Hepatocyte (in vitro differentiated cells): Measurements from ENCODE around the gene LCN1. TPM values are rescaled to one million over a fixed set of nuclear protein-coding genes. Genes with fewer than 3 reads are reported as not detected.

Experiments used
- DNase-seq: peaks from one replicate; pipeline ENCODE4 v3.0.0-alpha.2; 2016; ENCODE audit warnings: low spot score
- H2AFZ ChIP-seq: fragments of 200-600 bp; sonication (generic); 2 replicates; pipeline ENCODE4 v1.6.0; 2016; ENCODE audit warnings: antibody characterized with exemption, mild to moderate bottlenecking
- H3K27ac ChIP-seq: fragments of 200-600 bp; sonication (generic); 2 replicates; pipeline ENCODE4 v1.5.1; 2016; ENCODE audit warnings: mild to moderate bottlenecking
- H3K27me3 ChIP-seq: fragments of 200-600 bp; sonication (generic); 2 replicates; pipeline ENCODE4 v1.6.1; 2016
- H3K36me3 ChIP-seq: fragments of 200-600 bp; sonication (generic); replicated peaks from 2 replicates; pipeline ENCODE4 v1.5.1; 2016; ENCODE audit warnings: low read depth; ENCODE audit not compliant: insufficient read depth
- H3K4me1 ChIP-seq: fragments of 200-600 bp; sonication (generic); 2 replicates; pipeline ENCODE4 v1.5.1; 2016; ENCODE audit warnings: mild to moderate bottlenecking, moderate library complexity; ENCODE audit not compliant: insufficient read depth
- H3K4me2 ChIP-seq: fragments of 200-600 bp; sonication (generic); 2 replicates; pipeline ENCODE4 v1.6.0; 2016
- H3K4me3 ChIP-seq: fragments of 200-600 bp; sonication (generic); 2 replicates; pipeline ENCODE4 v1.5.1; 2016; ENCODE audit warnings: mild to moderate bottlenecking
- H3K79me2 ChIP-seq: fragments of 200-600 bp; sonication (generic); 2 replicates; pipeline ENCODE4 v1.6.0; 2017; ENCODE audit warnings: mild to moderate bottlenecking
- H3K9me2 ChIP-seq: fragments of 200-600 bp; sonication (generic); replicated peaks from 2 replicates; pipeline ENCODE4 v1.6.0; 2017; ENCODE audit warnings: mild to moderate bottlenecking; ENCODE audit not compliant: insufficient read depth
- H3K9me3 ChIP-seq: fragments of 200-600 bp; sonication (generic); 2 replicates; pipeline ENCODE4 v1.5.1; 2016; ENCODE audit warnings: low read depth, mild to moderate bottlenecking
- H4K20me1 ChIP-seq: fragments of 200-600 bp; sonication (generic); 2 replicates; pipeline ENCODE4 v1.6.0; 2016; ENCODE audit warnings: mild to moderate bottlenecking; ENCODE audit not compliant: insufficient read depth, poor library complexity, severe bottlenecking
- EZH2 ChIP-seq: fragments of 200-600 bp; sonication (generic); IDR thresholded peaks from 2 replicates; pipeline ENCODE4 v1.6.1; 2016; ENCODE audit warnings: antibody characterized with exemption, mild to moderate bottlenecking, borderline replicate concordance
- EZH2phosphoT487 ChIP-seq: fragments of 200-600 bp; sonication (generic); IDR thresholded peaks from one replicate; pipeline ENCODE4 v1.6.1; 2018; ENCODE audit warnings: antibody characterized with exemption, mild to moderate bottlenecking, low read depth, moderate library complexity; ENCODE audit not compliant: unreplicated experiment, severe bottlenecking
- WGBS: methylation state at CpG from one replicate; pipeline ENCODE4 v1.1.6; 2016; ENCODE audit warnings: low lambda C conversion rate; ENCODE audit errors: missing lambda C conversion rate; 5-methylcytosine and 5-hydroxymethylcytosine counted together
- polyA plus RNA-seq: library from polyadenylated mRNA; unstranded; fragments of >200 nt; fragmentation: Nextera tagmentation; extraction: Ambion mirVana; gene quantifications from 2 replicates; pipeline ENCODE4 v1.2.1, GENCODE V29; 2016
- total RNA-seq: library from RNA; depleted of rRNA; stranded (reverse); fragments of >200 nt; gene quantifications from 2 replicates; pipeline ENCODE4 v1.2.3, GENCODE V29; 2014
- TF ChIP-seq, protein P1 (sequence below): fragments of 200-600 bp; sonication (generic); IDR thresholded peaks from 2 replicates; pipeline ENCODE4 v1.5.1; 2016; ENCODE audit warnings: antibody characterized with exemption, mild to moderate bottlenecking; ENCODE audit not compliant: poor library complexity

The LCN1 gene
- total and polyA plus RNA-seq, 2 experiments from 2014 or later: not detected

DNA sequence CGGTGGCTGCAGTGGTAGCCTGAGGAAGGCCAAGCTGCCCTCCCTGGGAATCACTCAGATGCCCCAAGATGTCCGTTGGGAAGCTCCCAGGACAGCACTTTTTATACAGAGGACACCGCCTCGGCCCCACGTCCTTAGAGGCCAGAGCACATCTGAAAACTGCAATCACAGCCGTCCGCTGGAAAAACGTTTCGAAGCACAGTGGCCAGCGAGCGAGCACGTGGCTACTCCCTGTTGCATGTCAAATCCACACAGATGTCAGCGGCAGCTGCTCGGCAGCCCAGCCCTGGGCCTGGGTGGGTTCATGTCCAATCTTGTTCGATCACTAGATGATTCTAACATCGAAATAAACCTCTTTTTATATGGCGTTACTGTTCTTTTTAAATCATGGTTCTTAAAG lies 32.7 kb upstream of the LCN1 start:
- no peak for TF ChIP-seq EZH2
- TF ChIP-seq, protein P1, sequence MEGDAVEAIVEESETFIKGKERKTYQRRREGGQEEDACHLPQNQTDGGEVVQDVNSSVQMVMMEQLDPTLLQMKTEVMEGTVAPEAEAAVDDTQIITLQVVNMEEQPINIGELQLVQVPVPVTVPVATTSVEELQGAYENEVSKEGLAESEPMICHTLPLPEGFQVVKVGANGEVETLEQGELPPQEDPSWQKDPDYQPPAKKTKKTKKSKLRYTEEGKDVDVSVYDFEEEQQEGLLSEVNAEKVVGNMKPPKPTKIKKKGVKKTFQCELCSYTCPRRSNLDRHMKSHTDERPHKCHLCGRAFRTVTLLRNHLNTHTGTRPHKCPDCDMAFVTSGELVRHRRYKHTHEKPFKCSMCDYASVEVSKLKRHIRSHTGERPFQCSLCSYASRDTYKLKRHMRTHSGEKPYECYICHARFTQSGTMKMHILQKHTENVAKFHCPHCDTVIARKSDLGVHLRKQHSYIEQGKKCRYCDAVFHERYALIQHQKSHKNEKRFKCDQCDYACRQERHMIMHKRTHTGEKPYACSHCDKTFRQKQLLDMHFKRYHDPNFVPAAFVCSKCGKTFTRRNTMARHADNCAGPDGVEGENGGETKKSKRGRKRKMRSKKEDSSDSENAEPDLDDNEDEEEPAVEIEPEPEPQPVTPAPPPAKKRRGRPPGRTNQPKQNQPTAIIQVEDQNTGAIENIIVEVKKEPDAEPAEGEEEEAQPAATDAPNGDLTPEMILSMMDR: no peak
- no peak for TF ChIP-seq EZH2phosphoT487
- WGBS: 95% methylated on average over 17 of the region's 17 CpGs

DNA sequence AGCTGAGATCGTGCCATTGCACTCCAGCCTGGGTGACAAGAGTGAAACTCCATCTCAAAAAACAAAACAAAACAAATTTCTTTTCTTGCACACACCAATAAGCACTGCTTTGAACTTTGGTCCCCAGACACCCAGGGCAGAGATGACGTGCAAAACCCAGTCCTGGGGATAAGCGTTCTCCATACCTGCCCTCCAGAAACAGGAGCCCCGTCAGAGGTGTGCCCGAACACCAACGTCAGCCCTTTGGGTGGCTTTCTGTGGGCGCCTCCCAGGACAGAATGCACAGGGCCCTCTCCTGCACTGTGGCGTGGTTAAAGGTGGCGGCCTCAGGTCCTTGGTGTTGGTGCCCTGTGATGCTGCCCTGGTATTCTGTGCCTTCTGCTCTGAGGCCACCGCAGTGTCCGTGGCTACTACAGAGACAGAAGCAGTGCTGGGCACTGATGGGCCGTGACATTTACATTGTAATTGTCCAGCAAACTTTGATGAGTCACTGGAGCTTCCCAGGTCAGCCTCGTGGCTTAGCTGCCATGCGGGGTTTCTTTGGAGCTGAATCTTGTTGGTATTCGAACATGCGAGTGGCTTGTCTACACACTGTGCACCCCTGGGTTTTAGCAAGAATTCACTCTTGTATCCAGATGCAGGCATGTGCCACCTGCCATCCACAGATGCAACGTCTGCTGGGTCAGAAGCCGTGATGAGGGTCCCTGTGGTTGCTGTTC lies 31.9 kb upstream of the LCN1 start:
- no peaks in the 10 kb centered on the region for H3K4me1 ChIP-seq
- no peak overlapping the region for H3K4me3 ChIP-seq
- H3K9me2 ChIP-seq: no peaks in the 10 kb centered on the region
- H3K79me2 ChIP-seq: no peaks in the 10 kb centered on the region
- 95% methylated on average over 18 of the region's 18 CpGs for WGBS
- H3K27me3 ChIP-seq: no peaks in the 10 kb centered on the region
- H3K27ac ChIP-seq: no peak overlapping the region
- no peak for DNase-seq
- H3K36me3 ChIP-seq: no peaks in the 10 kb centered on the region
- TF ChIP-seq, protein P1: no peak
- no peak overlapping the region for H2AFZ ChIP-seq
- H4K20me1 ChIP-seq: no peaks in the 10 kb centered on the region
- H3K4me2 ChIP-seq: no peak overlapping the region
- H3K9me3 ChIP-seq: no peaks in the 10 kb centered on the region

More for the DNA sequence above, 32.7 kb upstream of the LCN1 start:
- H3K9me3 ChIP-seq: no peaks in the 10 kb centered on the region
- no peak overlapping the region for H3K4me2 ChIP-seq
- H4K20me1 ChIP-seq: no peaks in the 10 kb centered on the region
- no peaks in the 10 kb centered on the region for H3K4me1 ChIP-seq
- H3K9me2 ChIP-seq: no peaks in the 10 kb centered on the region
- H3K4me3 ChIP-seq: no peak overlapping the region
- no peak overlapping the region for H2AFZ ChIP-seq
- no peaks in the 10 kb centered on the region for H3K27me3 ChIP-seq
- H3K36me3 ChIP-seq: no peaks in the 10 kb centered on the region
- no peak overlapping the region for H3K27ac ChIP-seq
- H3K79me2 ChIP-seq: peaks cover 1% of the 10 kb centered on the region
- DNase-seq: no peak

DNA sequence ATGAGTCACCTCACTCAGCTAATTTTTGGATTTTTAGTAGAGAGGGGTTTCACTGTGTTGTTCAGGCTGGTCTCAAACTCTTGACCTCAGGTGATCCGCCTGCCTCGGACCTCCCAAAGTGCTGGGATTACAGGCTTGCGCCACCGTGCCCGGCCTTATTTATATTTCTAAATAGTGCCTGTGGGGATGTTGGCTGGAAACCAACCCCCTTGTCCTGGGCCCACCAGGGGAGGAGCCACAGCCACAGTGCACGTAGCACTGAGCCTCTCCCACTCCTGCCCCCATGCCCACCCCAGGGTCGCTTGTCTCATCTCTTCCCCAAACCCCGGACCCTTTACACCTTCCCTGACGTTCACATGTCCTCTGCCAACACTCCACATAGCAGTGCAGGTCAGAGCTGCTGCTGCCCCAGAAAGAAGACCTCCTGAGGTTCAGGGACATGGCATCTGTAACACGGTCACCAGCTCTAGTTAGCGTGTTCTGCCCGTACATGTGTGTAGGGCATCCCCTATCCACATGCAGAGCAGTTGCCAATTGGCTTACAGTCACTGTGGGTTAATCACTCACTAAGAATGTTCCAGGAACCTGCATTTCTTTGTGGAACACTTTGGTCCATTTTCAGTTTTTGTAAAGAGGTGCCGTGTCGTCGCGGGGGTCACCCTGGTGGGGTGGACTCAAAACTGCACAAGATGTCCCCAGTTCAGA lies 30.9 kb upstream of the LCN1 start:
- no peak overlapping the region for H3K4me2 ChIP-seq
- 89% methylated on average over 16 of the region's 16 CpGs for WGBS

More for the DNA sequence above, 30.9 kb upstream of the LCN1 start:
- no peak for DNase-seq
- Histone ChIP-seq H3K4me1 (no peaks in the 10 kb centered on the region), H2AFZ (no peak overlapping the region), H3K36me3 (no peaks in the 10 kb centered on the region), H4K20me1 (no peaks in the 10 kb centered on the region), H3K4me3 (no peak overlapping the region), H3K9me3 (no peaks in the 10 kb centered on the region), H3K79me2 (no peaks in the 10 kb centered on the region), H3K27ac (no peak overlapping the region), H3K9me2 (no peaks in the 10 kb centered on the region), H3K27me3 (no peaks in the 10 kb centered on the region)
- TF ChIP-seq, protein P1: no peak
- no peak for TF ChIP-seq EZH2phosphoT487
- TF ChIP-seq EZH2: no peak
